SHP77 treated with DMSO at 0.1 percent for 48 hours (cell line): ENCODE results near the gene CCNYL1.

Experiments used
- DNase-seq: peaks from one replicate; lab custom pipeline; 2025; lab: John Stamatoyannopoulos, UW

CCNYL1 gene

DNA sequence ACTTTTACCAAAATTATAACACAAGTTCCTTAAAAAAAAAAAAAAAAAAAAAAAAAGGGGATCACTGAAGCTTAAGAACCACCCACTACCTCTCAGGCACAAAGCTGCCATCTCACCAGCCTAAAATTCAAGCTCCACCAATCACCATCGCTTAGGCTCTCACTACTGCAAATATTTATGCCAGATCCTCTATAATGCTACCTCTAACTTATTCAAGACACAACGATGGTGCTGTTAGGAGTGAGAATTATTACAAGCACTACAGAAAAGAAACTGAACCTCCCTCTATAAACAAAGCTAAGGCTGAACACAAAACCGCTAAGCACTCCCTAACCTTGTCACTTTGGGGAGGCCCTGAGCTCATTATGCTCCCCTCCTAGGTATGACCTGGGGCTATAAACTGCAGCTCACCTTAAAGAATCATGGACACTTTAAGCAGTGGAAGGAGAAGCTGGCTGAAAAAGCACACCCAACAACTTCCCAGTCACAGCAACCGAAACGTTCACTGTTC, 54.7 kb downstream of the CCNYL1 start:
- DNase-seq = no peak

DNA sequence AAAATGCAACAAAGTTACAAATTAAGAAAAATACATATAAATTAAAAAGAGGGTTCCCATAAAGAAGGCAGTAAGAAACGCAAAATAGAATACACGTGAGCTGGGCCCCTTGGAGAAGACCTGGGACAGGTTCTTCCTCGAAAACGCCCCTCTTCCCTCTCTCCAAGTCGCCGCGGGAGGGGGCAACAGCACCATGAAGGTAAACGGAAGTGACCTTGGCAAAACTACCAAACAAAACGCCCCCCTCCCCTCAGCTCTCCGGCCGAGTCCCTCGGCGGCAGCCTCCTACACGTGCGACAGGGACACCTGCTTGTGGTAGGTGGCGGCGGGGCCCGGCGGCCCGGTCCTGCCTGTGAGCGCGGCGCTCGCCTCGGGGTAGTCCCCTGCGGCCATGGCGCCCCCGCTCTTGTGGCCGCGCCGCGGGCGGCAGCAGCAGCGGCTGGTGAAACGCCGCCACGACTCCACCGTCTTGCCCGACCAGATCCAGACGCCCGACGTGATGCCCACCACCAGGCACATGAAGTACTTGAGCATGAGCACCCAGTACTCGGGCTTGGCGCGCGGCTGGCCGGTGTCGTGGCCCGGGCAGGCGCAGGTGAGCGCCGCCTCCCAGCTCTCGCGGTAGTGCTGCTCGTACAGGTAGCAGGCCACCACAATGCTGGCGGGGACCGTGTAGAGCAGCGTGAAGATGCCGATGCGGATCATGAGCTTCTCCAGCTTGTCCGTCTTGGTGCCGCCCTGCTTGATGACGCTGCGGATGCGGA, 55.4 kb downstream of the CCNYL1 start:
- no peak for DNase-seq

DNA sequence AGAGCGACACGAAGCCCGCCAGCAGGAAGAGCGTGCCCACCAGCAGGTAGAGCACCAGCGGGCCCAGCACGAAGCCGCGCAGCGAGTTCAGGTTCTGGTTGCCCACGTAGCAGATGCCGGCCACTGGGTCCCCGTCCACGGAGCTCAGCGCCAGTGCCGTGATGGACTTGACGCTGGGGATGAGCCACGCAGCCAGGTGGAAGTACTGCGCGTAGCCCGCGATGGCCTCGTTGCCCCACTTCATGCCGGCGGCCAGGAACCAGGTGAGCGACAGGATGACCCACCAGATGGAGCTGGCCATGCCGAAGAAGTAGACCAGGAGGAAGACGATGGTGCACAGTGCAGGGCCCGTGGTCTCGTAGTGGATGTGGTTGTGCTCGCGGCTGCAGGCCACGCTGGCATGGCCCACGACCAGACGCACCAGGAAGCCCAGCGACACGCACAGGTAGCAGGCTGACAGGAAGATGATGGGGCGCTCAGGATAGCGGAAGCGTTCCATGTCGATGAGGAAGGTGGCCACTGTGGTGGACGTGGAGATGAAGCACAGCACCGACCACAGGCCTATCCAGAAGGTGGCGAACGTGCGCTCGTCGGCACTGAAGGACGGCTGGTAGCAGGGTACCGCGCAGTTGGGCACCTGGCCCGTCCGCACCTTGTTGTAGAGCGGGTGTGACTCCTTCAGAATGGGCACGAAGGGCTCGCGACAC, 56.2 kb downstream of the CCNYL1 start:
- no peak for DNase-seq

DNA sequence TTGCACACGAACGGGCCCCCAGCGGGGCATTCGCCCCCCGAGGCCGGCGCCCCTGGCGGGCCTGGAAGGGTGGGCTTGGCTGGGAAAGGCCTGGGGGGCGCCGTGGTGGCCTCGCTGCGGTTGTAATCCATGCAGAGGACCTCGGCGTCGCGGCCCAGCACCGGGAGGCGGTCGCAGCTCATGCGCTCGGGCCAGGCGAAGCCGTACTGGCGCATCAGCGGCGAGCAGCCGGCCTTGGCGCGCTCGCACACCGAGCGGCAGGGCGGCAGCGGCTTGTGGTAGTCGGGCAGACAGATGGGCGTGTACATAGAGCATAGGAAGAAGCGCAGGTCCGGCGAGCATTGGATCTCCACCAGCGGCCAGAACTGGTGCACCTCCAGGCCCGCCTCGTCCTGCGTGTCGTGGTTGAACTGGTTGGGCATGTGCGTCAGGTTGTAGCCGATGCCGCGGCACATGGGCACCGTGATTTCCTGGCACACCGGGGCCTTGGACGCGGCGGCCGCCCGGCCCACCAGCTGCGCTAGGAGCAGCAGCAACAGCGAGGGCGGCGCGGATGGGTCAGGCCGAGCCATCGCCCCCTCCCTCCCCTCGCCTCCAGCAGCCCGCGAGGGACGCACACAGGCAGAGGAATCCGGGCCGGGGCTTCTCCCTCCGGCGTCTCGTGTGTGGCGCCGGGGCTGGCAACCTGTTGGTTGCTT, 56.9 kb downstream of the CCNYL1 start:
- DNase-seq = no peak

DNA sequence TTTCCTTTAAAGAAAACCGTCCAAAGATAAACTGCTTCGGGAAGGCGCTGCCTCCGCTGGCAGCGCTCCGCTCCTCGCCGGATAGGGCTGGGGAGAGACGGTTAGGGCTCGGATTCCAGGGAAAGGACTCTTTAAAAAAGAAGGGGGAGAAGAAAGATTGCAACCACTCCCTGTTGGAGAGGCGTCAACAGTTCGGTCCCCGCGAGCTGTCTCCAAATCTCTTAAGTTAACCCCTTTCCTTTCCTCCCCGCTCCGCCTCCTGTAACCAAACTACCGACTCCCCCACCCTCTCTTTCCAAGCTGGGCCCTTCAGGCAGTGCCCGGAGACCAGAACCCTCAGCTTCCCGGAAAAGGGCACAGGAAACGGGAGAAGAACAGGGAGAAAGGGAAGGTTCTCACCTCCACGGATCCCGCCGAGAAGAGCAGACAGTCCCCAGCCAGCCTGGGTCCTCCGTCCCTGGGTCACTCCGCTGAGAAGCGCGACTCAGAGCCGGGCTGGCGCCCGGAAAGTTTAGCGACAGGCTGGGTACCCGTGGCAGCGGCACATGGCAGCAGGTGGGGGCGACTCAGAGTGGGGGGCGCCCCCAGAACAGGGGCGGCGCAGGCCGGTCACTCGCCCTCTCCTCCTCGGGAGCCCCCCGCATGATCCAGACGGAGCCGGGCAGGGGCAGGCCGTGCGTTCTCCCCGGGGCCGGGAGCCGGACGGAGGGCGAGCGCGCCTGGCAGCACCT, 57.6 kb downstream of the CCNYL1 start:
- no peak for DNase-seq

DNA sequence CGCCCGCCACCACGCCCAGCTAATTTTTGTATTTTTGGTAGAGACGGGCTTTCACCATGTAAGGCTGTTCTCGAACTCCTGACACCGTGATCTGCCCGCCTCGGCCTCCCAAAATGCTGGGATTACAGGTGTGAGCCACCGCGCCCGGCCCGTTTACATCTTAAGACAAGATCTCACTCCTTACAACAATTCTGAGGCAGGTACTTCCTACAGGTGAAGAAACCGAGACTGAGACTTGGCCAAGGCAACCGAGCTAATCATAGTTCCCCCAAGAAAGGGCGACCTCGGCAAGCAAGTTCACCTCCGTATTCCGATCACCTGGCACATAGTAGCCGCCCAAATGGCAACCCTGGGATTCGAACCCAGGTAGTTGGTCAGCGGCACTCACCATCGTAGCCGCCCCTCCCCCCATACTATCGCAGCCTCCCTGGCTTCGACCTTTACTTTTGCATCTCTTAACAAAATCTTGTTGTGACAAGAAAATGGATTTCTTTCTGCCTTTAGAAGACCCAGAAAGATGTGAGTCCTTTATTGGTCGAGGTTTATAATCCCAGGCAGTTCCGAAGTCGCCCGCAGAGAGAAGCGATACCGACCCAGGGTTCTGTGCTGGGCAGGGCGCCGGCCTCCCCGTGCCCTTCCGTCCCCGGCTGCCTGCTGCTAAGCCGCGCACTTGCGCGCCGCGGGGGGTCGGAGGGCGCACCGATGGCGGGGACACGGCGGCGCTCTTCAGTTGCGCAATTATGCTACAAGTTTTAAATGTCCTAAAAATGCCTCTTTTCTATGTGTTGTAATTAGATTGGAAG, 59.4 kb downstream of the CCNYL1 start:
- DNase-seq = no peak

DNA sequence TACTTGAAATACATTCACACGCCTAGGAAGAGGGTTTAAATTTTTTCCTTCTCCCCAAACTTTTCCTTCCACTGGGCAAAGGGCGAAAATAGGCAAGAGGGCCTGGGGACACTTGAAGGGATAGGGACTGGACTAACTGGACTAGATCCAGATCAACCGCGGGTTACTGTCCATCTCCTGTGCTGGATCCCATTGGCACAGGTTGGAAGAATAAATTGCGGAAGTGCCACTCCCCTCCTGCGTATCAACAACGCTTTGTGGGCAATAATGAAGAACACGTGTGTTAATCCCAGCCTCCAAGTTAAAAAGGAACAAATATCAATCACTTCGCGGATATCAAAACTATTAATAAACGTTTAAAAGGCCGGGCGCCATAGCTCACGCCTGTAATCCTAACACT, 60.0 kb downstream of the CCNYL1 start:
- DNase-seq = no peak

DNA sequence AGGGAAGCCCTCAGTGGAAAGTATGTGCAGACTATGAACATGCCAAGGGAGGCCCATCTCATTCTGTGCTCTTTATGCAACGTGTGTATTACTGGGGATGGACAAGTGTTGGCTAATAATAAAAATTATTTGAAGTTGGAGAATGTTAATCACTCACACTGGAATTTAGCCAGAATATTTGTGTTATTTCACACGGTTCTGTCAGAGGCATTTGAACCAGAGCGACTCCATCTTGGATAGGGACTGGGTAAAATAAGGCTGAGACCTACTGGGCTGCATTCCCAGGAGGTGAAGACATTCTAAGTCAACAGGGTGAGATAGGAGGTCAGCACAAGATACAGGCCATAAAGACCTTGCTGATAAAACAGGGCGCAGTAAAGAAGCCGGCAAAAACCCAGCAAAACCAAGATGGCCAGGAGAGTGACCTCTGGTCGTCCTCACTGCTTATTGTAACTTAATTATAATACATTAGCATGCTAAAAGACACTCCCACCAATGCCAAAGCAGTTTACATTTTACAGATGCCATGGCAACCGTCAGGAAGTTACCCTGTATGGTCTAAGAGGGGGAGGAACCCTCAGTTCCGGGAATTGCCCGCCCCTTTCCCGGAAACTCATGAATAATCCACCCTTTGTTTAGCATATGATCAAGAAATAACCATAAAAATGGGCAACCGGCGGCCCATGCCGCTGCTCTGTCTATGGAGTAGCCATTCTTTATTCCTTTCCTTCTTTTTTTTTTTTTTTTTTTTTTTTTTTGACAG, 60.8 kb downstream of the CCNYL1 start:
- DNase-seq = no peak

DNA sequence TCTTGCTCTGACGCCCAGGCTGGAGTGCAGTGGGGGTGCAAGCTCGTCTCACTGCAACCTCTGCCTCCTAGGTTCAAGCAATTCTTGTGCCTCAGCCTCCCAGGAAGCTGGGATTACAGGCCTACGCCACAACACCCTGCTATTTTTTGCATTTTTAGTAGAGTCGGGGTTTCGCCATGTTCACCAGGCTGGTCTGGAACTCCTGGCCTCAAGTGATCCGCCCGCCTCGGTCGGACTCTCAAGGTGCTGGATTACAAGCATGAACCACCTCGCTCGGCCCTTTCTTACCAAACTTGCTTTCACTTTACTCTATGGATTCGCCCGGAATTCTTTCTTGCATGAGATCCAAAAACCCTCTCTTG, 61.4 kb downstream of the CCNYL1 start:
- DNase-seq = no peak

DNA sequence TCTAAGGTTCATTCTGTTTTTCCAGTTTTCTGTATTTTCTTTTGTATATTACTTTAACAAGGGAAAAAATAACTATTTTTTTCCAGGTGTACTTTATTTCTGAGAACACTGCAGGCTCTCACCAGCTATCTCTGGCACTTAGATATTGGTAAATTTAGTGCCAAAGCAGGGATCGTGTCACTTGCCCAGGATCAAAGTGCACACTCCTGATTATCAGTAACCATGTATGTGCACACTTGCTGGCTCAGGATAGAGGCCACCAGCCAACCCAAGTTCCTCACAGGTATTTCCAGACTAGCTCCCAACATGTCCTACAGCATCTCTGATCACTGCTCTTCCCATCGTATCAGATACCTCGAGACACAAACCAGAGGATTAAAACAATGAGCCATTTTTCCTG, 64.0 kb downstream of the CCNYL1 start:
- DNase-seq = no peak

DNA sequence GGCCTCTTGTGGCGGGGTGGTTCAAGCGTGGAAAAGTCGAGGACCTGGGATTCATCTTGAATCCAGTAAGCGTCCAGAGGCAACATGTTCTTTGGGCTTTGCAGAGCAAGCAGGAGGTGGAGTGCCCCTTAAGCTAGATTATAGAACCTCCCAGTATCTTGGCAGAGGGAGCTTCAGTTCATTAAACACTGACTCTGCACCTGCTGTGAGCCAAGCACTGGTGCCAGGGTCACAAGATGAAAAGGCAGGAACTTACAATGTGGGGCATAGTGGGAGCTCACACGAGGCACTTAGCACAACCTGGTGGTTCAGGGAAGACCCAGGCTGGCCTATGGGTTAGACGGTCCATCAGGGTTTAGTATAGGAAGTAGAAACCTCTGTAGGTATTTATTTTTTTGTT, 65.7 kb downstream of the CCNYL1 start:
- no peak for DNase-seq

DNA sequence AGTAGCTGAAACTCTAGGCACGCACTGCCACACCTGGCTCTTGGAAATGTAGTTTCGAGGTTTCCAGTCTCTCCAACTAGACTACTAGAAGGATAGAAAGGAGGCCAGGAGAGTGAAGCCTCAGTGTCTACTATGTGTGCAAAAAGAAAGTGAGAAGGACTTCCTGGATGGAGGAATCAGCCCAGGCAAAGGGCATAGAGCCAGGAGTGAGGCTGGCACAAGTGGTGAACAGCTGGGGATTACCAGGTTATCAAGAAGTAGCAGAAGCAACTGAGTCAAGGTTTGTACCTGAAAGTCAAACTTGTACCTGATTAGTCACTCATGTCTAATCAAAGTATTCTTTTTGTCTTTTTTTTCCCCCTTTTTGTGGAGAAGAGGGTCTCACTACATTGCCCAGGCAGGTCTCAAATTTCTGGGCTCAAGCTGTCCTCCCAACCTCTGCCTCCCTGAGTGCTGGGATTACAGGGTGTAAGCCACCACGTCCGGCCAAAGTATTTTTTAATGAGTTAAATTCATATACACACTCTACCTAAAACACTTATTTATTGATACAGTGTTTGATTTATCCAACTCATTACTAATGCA, 67.0 kb downstream of the CCNYL1 start:
- DNase-seq = no peak

DNA sequence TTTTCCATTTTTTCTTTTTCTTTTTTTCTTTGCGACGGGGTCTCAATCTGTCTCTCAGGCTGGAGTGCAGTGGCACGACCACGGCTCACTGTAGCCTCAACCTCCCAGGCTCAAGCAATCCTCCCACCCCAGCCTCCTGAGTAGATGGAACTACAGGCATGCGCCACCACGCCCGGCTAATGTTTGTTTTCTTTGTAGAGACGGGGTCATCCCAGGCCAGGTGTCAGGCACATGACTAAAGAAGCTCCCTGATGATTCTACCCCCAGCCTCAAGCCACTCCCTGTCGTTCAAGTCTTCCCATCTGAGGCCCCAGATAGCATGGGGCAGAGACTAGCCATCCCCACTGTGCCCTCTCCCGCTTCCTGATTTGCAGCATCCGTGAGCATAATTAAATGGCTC, 68.1 kb downstream of the CCNYL1 start:
- no peak for DNase-seq

DNA sequence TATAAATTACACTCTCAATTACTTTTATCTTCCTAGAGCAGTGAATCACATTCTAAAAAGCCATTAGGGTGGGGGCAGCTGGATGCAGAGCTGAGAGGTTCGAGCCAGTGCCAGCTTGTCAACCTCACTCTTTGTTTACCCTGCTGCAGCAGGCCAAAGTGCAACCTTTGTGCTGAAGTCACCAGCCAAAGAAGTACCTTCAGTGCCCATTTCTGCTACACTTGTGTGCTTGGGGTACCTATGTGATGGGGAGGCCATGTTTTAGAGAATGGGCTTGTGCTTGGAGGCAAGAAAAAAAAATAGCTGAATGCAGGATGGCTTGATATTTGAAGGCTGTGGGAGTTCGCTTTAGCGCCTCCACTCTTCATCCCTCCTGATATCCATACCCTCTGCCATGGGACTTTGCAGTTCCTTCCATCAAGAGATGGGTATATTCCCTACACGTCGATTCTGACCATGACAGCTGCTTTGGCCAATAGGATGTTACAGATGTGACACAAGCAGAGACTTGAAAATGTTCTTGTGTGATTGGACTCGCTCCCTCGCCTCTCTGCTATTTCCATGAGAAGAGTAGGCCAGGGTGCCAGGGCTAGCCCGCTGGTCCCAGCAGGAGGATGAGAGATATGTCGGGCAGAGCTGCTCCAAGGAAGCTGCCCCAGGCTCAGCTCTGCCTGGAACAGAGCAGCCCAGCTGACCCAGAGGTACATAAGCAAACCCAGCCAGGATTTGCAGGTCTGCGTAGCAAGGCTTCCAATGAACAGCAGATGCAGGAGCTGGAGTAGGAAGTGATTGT, 71.0 kb downstream of the CCNYL1 start:
- no peak for DNase-seq

DNA sequence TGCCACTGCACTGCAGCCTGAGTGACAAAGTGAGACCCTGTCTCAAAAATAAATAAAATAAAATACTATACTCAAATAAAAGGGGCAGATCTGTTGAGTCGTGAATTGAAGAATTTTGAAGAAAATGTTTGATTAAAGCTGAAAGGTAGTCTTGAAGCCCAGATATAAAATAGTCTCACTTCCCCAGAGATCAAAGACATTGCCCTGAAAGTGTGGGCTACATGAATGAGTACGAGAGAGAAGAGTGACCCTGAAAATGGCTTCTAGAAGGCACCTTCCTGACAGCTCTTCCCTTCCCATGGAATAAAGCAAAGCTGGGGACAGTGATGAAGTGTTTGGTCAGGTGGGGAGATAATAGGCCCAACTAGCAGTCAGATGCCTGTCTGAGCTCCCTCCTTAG, 72.1 kb downstream of the CCNYL1 start:
- DNase-seq = no peak

DNA sequence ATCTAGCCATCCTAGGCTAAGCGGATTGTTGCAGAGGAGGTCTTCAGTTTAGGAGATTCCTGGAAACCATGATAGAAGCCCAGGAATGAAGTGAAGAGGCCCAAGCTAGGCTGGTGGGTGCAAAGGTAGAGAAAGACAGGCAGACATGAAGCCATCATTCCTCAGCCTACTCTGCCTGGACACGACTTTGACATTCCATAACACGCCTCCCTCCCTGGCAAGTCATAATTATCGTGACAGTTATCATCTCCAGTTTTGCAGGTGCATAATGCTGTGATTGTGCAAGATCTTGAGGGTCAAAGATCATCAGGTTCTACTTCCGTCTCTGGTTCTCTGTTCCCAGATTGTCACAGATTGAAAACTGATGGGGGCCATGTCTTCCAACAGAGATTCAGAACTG, 73.5 kb downstream of the CCNYL1 start:
- no peak for DNase-seq

DNA sequence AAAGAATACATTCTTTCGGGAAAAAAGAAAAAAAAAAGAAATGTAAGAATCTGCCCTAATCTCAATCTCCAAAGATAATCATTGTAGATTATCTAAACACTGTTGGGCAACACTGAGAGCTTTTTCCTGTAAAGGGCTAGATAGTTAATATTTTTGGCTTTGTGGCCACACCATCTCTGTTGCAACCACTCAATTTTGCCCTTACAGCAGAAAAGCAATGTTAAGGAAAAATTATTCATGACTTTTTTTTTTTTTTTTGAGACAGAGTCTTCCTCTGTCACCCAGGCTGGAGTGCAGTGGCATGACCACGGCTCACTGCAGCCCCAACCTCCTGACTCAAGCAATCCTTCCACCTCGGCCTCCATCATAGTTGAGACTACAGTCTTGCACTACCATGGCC, 75.6 kb downstream of the CCNYL1 start:
- DNase-seq = no peak

DNA sequence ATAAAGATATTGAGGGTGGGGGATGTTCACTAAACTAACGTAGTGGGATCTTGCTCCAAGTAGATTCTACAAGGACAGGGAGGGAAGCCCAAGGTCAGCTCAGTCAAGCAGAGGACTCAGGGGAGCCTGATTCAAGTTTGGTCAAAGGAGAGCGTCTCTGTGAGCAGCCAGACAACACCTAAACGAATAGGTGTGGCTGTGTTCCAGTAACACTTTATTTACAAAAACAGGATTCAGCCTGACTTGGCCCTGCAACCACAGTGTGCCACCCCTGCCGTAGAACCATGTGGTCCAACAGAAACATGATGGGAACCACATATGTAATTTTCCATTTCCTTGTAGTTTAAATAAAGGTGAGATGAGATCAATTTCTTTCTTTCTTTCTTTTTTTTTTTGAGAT, 76.4 kb downstream of the CCNYL1 start:
- DNase-seq = no peak

DNA sequence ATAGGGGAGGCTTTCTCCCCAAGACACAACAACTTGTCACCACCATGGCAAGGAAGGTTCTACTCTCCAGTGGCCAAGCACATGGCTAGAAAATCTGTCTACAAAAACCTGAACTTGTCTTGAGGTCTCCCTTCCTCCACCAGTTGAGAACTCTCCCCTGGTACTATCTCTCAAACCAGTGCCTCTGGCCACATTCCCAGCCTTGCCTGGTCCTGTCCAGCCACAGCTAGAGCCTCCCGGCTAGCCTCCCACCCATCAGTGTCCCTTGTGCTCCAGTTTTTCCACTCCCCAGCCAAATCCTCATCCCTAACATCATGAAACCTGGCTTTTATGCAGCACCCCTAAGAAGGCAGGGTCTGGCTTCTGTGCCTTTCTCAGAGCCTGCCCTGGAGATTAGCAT, 79.5 kb downstream of the CCNYL1 start:
- no peak for DNase-seq
